HG03108 (cell line): Measurements from ENCODE around the gene CCDC138.

ENCODE experiments used
- ATAC-seq: cut with Tn5 transposase; IDR thresholded peaks from one replicate; pipeline ENCODE4 v1.9.1; 2021; ENCODE audit warnings: moderate library complexity; ENCODE audit not compliant: unreplicated experiment

CCDC138 gene

GRCh38 chr2:108917526-108917925 is 131.0 kb downstream of the CCDC138 start:
- no peak for ATAC-seq

GRCh38 chr2:108918156-108918874 is 131.7 kb downstream of the CCDC138 start:
- no peak for ATAC-seq

- no peak for ATAC-seq
Observed at GRCh38 chr2:108918941-108919341, 132.4 kb downstream of the CCDC138 start.

- ATAC-seq, result no peak
Observed at GRCh38 chr2:108919571-108920373, 133.2 kb downstream of the CCDC138 start.

GRCh38 chr2:108920686-108921085 is 134.1 kb downstream of the CCDC138 start:
- ATAC-seq, result no peak

GRCh38 chr2:108921096-108922030 is 134.8 kb downstream of the CCDC138 start:
- ATAC-seq, result no peak

- no peak for ATAC-seq
Observed at GRCh38 chr2:108922141-108922915, 135.8 kb downstream of the CCDC138 start.

- no peak for ATAC-seq
Observed at GRCh38 chr2:108923019-108923700, 136.6 kb downstream of the CCDC138 start.

- no peak for ATAC-seq
Observed at GRCh38 chr2:108923736-108924579, 137.4 kb downstream of the CCDC138 start.

GRCh38 chr2:108924580-108925251 is 138.1 kb downstream of the CCDC138 start:
- no peak for ATAC-seq

- no peak for ATAC-seq
Observed at GRCh38 chr2:108925286-108925685, 138.7 kb downstream of the CCDC138 start.

- ATAC-seq, result no peak
Observed at GRCh38 chr2:108925735-108926134, 139.2 kb downstream of the CCDC138 start.
